ENCODE results near the gene SOBP.
A peak's percentile ranks its signal among the peaks of the same experiment; 100 is the strongest.

The SOBP gene

GRCh38 chr6:107670792-107671199 is 180.9 kb downstream of the SOBP start:
- Histone ChIP-seq H3K4me3 (ENCODE audit: low read depth, low read length) (no peak overlapping the region), H3K79me2 (ENCODE audit: control insufficient read depth, insufficient read depth, low read length, unreplicated experiment) (no peaks in the 10 kb centered on the region), H3K27me3 (ENCODE audit: insufficient read depth, low read length) (no peaks in the 10 kb centered on the region), H3K36me3 (ENCODE audit: insufficient read depth, low read length) (no peaks in the 10 kb centered on the region), H3K27ac (ENCODE audit: low read depth, low read length) (no peak overlapping the region), H3K4me1 (ENCODE audit: control insufficient read depth, insufficient read depth, low read length, unreplicated experiment) (peaks cover 8% of the 10 kb centered on the region), H2AFZ (ENCODE audit: low read length, unreplicated experiment) (peak overlapping the region; percentile 20)

GRCh38 chr6:107673076-107673494 is 183.2 kb downstream of the SOBP start:
- no peaks in the 10 kb centered on the region for H3K36me3 ChIP-seq (ENCODE audit: insufficient read depth, low read length)
- no peak overlapping the region for H3K4me3 ChIP-seq (ENCODE audit: low read depth, low read length)
- H3K4me1 ChIP-seq (ENCODE audit: control insufficient read depth, insufficient read depth, low read length, unreplicated experiment) = no peaks in the 10 kb centered on the region
- no peaks in the 10 kb centered on the region for H3K79me2 ChIP-seq (ENCODE audit: control insufficient read depth, insufficient read depth, low read length, unreplicated experiment)
- no peak overlapping the region for H2AFZ ChIP-seq (ENCODE audit: low read length, unreplicated experiment)
- H3K27me3 ChIP-seq (ENCODE audit: insufficient read depth, low read length) = no peaks in the 10 kb centered on the region
- H3K27ac ChIP-seq (ENCODE audit: low read depth, low read length) = no peak overlapping the region

- no peaks in the 10 kb centered on the region for H3K27me3 ChIP-seq (ENCODE audit: insufficient read depth, low read length)
- peaks cover 3% of the 10 kb centered on the region for H3K4me1 ChIP-seq (ENCODE audit: control insufficient read depth, insufficient read depth, low read length, unreplicated experiment)
- H3K4me3 ChIP-seq (ENCODE audit: low read depth, low read length) = no peak overlapping the region
- H3K79me2 ChIP-seq (ENCODE audit: control insufficient read depth, insufficient read depth, low read length, unreplicated experiment) = no peaks in the 10 kb centered on the region
- H3K27ac ChIP-seq (ENCODE audit: low read depth, low read length) = no peak overlapping the region
- H3K36me3 ChIP-seq (ENCODE audit: insufficient read depth, low read length) = no peaks in the 10 kb centered on the region
- H2AFZ ChIP-seq (ENCODE audit: low read length, unreplicated experiment) = no peak overlapping the region
Observed at GRCh38 chr6:107674995-107675738, 185.2 kb downstream of the SOBP start.

DNA sequence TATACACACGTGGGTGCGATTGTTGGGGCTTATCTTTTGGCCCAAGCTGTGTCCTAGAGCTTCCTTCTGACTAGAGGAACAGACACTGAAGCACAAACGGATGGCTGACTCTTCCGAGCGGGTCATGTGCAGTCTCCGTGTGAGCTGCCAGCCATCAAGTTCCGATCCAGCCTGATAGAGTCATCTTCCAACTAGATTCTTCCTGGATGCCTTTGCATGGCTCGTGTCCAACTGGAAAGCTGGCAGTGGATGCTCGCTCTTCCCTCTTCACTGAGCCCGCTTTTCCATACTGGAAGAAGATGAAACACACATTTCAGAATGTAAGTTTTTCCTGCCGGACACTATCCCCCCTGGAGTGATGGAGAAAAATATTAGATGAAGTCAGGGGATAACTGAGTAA is 186.1 kb downstream of the SOBP start:
- no peaks in the 10 kb centered on the region for H3K79me2 ChIP-seq (ENCODE audit: control insufficient read depth, insufficient read depth, low read length, unreplicated experiment)
- H3K4me1 ChIP-seq (ENCODE audit: control insufficient read depth, insufficient read depth, low read length, unreplicated experiment) = peaks cover 3% of the 10 kb centered on the region
- no peaks in the 10 kb centered on the region for H3K36me3 ChIP-seq (ENCODE audit: insufficient read depth, low read length)
- H2AFZ ChIP-seq (ENCODE audit: low read length, unreplicated experiment) = no peak overlapping the region
- no peak overlapping the region for H3K4me3 ChIP-seq (ENCODE audit: low read depth, low read length)
- H3K27me3 ChIP-seq (ENCODE audit: insufficient read depth, low read length) = no peaks in the 10 kb centered on the region
- H3K27ac ChIP-seq (ENCODE audit: low read depth, low read length) = no peak overlapping the region

GRCh38 chr6:107677399-107677798 is 187.5 kb downstream of the SOBP start:
- Histone ChIP-seq H3K36me3 (ENCODE audit: insufficient read depth, low read length) (no peaks in the 10 kb centered on the region), H3K4me1 (ENCODE audit: control insufficient read depth, insufficient read depth, low read length, unreplicated experiment) (peaks cover 3% of the 10 kb centered on the region), H3K79me2 (ENCODE audit: control insufficient read depth, insufficient read depth, low read length, unreplicated experiment) (no peaks in the 10 kb centered on the region), H3K27ac (ENCODE audit: low read depth, low read length) (no peak overlapping the region), H2AFZ (ENCODE audit: low read length, unreplicated experiment) (no peak overlapping the region), H3K27me3 (ENCODE audit: insufficient read depth, low read length) (no peaks in the 10 kb centered on the region), H3K4me3 (ENCODE audit: low read depth, low read length) (no peak overlapping the region)

DNA sequence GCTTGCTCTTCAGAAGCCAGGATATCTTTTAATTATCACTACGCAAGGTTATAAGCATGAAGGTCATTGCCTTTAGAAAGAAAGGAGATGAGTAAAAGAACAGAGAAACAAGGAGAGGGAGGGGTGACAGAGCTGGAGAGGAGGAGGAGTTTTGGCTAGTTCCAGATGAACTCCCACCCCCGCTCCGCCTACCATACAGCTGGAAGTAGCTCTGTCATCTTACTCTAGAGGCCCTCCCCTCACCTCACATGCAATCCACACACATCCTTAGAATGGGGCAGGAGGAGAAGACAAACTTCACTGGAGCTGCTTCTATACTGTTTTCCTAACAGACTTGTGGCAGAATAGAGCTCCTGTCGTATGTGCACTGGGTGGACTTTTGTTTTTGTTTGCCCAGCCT is 189.5 kb downstream of the SOBP start:
- Histone ChIP-seq H2AFZ (ENCODE audit: low read length, unreplicated experiment) (no peak overlapping the region), H3K4me3 (ENCODE audit: low read depth, low read length) (no peak overlapping the region), H3K27ac (ENCODE audit: low read depth, low read length) (peak overlapping the region; percentile 45), H3K4me1 (ENCODE audit: control insufficient read depth, insufficient read depth, low read length, unreplicated experiment) (peaks cover 3% of the 10 kb centered on the region), H3K36me3 (ENCODE audit: insufficient read depth, low read length) (no peaks in the 10 kb centered on the region), H3K27me3 (ENCODE audit: insufficient read depth, low read length) (no peaks in the 10 kb centered on the region), H3K79me2 (ENCODE audit: control insufficient read depth, insufficient read depth, low read length, unreplicated experiment) (no peaks in the 10 kb centered on the region)

DNA sequence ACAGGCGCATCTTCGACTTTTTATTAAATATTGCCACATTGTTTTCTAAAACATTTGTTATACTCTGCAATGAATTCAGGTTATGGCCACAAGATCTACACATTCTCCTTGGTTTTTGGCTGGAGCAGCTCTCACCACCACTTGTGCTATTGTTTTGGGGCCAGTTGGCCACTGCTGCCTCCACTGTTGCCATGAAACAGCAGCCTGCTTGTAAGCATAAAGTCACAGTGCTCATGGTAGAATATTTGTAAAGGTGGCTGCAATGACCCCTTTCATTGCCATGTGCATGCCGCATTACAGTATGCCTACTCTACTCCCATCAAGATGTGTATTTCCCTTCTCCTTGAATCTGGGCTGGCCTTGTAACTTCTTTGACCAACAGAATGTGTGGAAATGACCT is 192.8 kb downstream of the SOBP start:
- Histone ChIP-seq H3K27me3 (ENCODE audit: insufficient read depth, low read length) (no peaks in the 10 kb centered on the region), H2AFZ (ENCODE audit: low read length, unreplicated experiment) (no peak overlapping the region), H3K4me3 (ENCODE audit: low read depth, low read length) (no peak overlapping the region), H3K4me1 (ENCODE audit: control insufficient read depth, insufficient read depth, low read length, unreplicated experiment) (peaks cover 8% of the 10 kb centered on the region), H3K27ac (ENCODE audit: low read depth, low read length) (no peak overlapping the region), H3K79me2 (ENCODE audit: control insufficient read depth, insufficient read depth, low read length, unreplicated experiment) (no peaks in the 10 kb centered on the region), H3K36me3 (ENCODE audit: insufficient read depth, low read length) (no peaks in the 10 kb centered on the region)

- H3K4me3 ChIP-seq (ENCODE audit: low read depth, low read length) = no peak overlapping the region
- H3K36me3 ChIP-seq (ENCODE audit: insufficient read depth, low read length) = no peaks in the 10 kb centered on the region
- H3K79me2 ChIP-seq (ENCODE audit: control insufficient read depth, insufficient read depth, low read length, unreplicated experiment) = no peaks in the 10 kb centered on the region
- no peak overlapping the region for H3K27ac ChIP-seq (ENCODE audit: low read depth, low read length)
- H2AFZ ChIP-seq (ENCODE audit: low read length, unreplicated experiment) = no peak overlapping the region
- peaks cover 8% of the 10 kb centered on the region for H3K4me1 ChIP-seq (ENCODE audit: control insufficient read depth, insufficient read depth, low read length, unreplicated experiment)
- no peaks in the 10 kb centered on the region for H3K27me3 ChIP-seq (ENCODE audit: insufficient read depth, low read length)
Observed at GRCh38 chr6:107683183-107683582, 193.3 kb downstream of the SOBP start.

DNA sequence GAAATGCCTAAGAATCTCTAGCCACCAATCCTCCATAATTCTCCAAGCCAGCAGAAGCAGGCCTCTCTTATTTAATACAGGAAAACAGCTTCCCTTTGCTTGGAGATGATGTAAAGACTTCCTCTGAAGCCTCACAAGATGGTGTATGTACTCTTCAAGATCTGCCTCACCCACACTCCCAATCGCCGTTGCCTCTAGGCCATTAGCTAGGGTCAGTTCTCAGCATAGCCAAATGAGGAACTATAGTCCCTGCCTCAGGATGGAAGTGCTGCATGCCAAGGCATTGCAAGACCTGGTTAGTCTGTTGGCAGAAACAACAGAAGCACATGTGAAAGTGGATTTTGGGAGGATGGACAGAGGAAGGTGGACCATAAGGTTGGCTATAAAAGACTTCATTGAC is 195.1 kb downstream of the SOBP start:
- no peaks in the 10 kb centered on the region for H3K79me2 ChIP-seq (ENCODE audit: control insufficient read depth, insufficient read depth, low read length, unreplicated experiment)
- H3K4me1 ChIP-seq (ENCODE audit: control insufficient read depth, insufficient read depth, low read length, unreplicated experiment) = peaks cover 14% of the 10 kb centered on the region
- H3K27me3 ChIP-seq (ENCODE audit: insufficient read depth, low read length) = no peaks in the 10 kb centered on the region

GRCh38 chr6:107689190-107689589 is 199.3 kb downstream of the SOBP start:
- no peaks in the 10 kb centered on the region for H3K27me3 ChIP-seq (ENCODE audit: insufficient read depth, low read length)
- H3K4me1 ChIP-seq (ENCODE audit: control insufficient read depth, insufficient read depth, low read length, unreplicated experiment) = peaks cover 42% of the 10 kb centered on the region
- no peaks in the 10 kb centered on the region for H3K36me3 ChIP-seq (ENCODE audit: insufficient read depth, low read length)
- no peak overlapping the region for H3K4me3 ChIP-seq (ENCODE audit: low read depth, low read length)
- no peak overlapping the region for H2AFZ ChIP-seq (ENCODE audit: low read length, unreplicated experiment)
- no peaks in the 10 kb centered on the region for H3K79me2 ChIP-seq (ENCODE audit: control insufficient read depth, insufficient read depth, low read length, unreplicated experiment)
- H3K27ac ChIP-seq (ENCODE audit: low read depth, low read length) = peak overlapping the region; percentile 97

More for the DNA sequence above, 195.1 kb downstream of the SOBP start:
- H2AFZ ChIP-seq (ENCODE audit: low read length, unreplicated experiment) = no peak overlapping the region
- no peak overlapping the region for H3K4me3 ChIP-seq (ENCODE audit: low read depth, low read length)
- H3K36me3 ChIP-seq (ENCODE audit: insufficient read depth, low read length) = no peaks in the 10 kb centered on the region
- H3K27ac ChIP-seq (ENCODE audit: low read depth, low read length) = no peak overlapping the region

DNA sequence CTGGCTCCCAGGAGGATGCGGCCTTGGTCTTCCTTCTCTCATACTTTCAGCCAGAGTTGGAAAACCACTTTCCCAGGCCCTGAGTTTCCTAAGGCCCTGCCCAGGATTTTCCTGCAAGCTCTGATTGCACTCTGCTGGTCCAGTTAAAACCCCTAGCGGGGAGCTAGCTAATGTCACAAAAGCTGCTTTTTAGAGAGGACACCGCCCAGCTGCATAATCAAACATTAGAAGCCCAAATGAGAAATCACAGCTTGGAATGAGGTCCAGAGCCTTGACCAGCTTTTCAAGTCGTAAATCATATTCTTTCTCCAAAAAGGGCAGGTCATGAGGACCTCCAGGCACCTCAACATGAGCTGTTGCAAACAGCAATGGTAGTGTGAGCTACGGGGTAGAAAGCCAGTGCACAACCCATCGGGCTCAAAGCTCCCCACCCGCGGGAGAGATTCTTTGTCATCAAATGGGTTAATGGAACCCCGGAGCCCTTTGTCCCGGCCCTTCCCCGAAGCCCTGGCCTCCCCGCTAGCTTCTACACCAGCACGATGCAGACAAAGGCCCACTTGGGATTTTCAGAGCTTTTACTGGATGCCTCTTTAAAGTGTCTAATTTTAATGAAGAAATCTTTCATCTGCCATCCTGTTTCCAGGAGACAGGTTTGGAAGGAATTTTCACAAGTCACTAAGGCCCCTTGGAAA is 200.2 kb downstream of the SOBP start:
- Histone ChIP-seq H3K79me2 (ENCODE audit: control insufficient read depth, insufficient read depth, low read length, unreplicated experiment) (no peaks in the 10 kb centered on the region), H3K36me3 (ENCODE audit: insufficient read depth, low read length) (no peaks in the 10 kb centered on the region), H3K27ac (ENCODE audit: low read depth, low read length) (peak overlapping the region; percentile 97), H3K27me3 (ENCODE audit: insufficient read depth, low read length) (no peaks in the 10 kb centered on the region), H3K4me3 (ENCODE audit: low read depth, low read length) (peak overlapping the region; percentile 49), H3K4me1 (ENCODE audit: control insufficient read depth, insufficient read depth, low read length, unreplicated experiment) (peaks cover 50% of the 10 kb centered on the region), H2AFZ (ENCODE audit: low read length, unreplicated experiment) (peak overlapping the region; percentile 37)

Measured in ACC112 (cell line).